Hematopoietic multipotent progenitor cell treated with erythropoietin and hydrocortisone succinate and interleukin-3 and kit ligand, for 6 days (in vitro differentiated cells): ENCODE measurements around the gene NADK2.
"Not testable (repeated sequence)": the region's sequence is repeated elsewhere in the genome, so short reads cannot be mapped to it uniquely, and the experiment has no call there.

Experiments
- DNase-seq: peaks from one replicate; pipeline ENCODE4 v3.0.0-alpha.2; 2015

NADK2 gene

DNA sequence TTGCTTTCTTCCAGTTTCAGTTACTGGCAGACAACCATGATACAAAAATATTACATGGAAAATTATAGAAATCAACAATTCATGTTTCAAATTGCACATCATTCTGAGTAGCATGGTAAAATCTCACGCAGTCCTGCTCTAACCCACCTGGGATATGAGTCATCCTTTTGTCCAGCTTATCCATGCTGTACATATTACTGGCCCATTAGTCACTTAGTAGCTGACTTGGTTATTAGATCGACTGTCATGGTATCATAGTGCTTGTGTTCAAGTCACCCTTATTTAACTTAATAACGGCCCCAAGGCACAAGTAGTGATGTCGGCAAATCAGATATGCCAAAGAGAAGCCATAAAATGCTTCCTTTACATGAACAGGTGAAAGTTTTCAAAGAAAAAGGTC lies 41.2 kb downstream of the NADK2 start:
- DNase-seq, result no peak

DNA sequence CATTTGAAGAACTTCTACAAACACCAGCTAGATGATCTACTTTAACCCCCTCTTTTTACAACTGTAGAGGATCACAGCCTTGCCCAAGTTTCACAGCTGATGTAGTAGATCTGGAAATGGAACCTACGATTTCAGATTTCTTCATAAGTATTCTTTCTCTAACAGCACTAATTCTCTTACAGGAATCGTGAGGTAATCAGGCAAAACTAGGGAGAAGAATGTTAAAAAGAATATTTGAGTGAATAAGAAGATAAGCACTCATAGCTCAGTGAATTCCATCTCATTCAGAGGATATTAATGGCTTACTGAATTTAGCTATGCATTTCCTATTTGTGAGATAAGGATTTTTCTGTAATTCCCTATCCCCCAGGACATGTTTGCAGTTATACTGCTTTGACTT lies 42.1 kb downstream of the NADK2 start:
- DNase-seq, result no peak

DNA sequence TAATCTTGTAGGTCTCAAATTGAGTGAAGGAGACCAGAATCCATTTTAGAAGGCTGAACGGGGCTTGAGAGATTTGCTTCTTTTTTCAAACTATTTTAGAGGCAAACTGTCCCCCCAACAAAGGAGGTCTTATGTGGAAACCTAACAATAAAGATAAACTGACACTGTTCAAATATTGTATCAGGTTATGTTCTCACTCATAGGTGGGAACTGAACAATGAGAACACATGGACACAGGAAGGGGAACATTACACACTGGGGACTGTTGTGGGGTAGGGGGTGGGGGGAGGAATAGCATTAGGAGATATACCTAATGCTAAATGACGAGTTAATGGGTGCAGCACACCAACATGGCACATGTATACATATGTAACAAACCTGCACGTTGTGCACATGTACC lies 42.9 kb downstream of the NADK2 start:
- DNase-seq, result not testable (repeated sequence)

DNA sequence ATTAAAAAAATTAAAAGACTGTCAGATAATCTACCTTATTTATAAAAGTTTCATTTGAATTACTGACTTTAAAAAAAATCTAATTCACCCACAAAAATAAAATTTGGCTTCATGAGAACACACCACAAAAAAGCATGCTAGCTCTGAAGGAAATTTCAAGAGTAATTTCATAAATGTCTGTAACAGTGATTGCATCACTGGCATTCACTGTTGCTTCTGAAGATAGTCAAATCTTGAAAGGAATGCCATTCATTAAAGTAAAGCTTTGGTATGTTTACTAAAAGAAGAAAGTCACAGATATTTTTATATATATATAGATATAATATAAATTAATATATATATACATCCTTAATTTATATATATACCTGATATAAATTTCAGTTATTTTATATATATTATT lies 43.4 kb downstream of the NADK2 start:
- DNase-seq, result no peak

DNA sequence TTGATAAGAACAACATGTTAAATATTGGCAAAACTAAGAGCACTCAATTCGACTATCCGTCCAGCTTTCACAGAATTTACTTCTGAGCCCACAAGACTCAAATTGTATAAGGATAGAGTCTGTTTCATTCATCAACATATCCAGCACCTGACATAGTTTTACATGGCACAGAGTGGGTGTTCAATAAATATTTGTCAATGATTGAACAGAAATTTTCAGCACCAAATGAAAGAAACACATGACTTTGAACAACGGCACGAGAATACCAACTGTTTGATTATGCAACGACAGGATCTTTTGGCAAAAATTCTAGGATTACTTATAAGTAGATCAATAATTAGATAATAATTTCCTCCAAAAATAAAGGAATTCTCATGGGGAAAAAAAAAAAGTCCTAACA lies 48.0 kb downstream of the NADK2 start:
- no peak for DNase-seq

DNA sequence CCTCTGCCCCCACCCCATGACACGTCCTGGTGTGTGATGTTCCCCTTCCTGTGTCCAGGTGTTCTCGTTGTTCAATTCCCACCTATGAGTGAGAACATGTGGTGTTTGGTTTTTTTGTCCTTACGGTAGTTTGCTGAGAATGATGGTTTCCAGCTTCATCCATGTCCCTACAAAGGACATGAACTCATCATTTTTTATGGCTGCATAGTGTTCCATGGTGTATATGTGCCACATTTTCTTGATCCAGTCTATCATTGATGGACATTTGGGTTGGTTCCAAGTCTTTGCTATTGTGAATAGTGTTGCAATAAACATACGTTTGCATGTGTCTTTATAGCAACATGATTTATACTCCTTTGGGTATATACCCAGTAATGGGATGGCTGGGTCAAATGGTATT lies 57.3 kb downstream of the NADK2 start:
- DNase-seq, result not testable (repeated sequence)

DNA sequence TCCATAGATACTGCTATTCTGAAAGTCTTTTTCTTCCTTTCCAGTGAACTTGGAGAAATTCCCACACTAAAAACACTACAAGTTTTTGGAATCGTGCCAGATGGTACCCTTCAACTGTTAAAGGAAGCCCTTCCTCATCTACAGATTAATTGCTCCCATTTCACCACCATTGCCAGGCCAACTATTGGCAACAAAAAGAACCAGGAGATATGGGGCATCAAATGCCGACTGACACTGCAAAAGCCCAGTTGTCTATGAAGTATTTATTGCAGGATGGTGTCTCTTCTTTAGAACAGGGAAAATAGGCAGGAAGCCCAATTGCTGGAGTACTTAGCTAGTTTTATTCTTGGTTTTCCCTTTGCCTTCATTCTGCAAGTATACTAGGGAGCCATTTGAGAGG lies 60.0 kb downstream of the NADK2 start:
- no peak for DNase-seq

DNA sequence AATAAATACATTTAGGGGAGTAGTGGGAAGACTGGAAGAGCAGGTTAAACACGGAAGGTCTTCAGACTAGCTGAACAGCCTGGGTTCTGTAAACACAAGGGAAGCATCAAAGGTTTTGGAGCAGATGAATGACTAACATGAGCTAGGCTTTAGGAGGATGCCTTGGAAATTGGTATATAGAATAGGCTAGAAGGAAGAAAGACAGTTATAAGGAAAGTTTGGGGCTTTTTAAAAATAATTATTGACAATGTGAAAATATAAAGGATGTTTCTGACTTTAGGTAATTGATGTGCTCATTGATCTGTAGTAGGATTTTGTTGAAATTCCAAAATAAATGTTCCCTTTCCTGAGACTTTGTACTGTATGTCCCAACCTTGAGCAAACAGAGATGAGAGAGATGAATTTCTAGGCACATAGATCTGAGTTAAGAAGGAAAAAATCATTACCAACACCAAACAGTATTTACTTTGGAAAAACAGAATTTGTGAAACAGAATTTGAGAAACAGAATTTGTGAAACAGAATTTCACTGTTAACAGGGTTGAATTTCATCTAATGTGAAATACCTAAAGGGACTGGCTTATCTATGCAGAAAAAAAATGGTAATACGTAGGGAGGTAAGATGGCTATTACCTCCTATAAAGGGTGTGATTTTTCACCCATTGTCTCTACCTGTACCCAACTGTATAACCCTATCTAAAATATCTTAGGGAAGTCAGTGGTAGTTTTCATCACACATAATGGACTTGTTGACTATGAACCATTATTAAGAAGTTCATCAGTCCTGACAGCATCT lies 61.0 kb downstream of the NADK2 start:
- no peak for DNase-seq

DNA sequence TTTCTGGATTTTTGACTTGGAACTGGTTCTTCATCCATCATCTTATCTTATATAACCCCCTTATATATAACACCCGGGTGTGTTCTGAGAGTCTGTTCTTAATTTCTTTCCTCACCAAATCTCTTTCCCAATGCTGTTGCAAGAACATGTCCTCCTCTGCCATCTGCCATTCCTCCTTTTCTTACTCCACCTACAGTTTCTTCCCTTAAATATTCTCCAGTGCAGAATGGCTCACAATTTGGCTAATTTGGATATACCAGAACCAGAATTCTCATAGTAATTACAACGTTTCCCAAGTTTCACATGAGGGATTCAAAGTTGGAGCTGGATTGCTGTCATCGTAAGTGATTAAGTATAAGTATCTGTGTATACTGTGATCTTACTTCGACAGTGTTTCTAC lies 61.8 kb downstream of the NADK2 start:
- no peak for DNase-seq

DNA sequence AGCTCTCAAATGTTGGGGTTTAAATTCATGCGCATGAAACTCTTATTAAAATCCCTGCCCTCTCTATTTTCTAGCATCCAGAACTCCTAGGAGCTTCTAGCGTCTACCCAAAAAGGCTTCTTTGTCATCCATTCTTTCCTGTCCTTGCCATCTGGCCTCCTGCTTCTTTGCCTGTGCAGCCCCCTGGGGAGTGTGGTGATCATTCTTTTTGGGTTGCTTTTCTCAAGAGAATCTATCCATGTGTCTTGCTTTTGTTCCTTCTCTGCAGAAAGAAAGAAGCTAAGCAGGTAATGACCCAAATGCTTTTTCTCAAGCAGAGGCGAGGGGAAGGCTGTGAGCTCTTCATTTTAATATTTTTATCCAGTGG lies 63.2 kb downstream of the NADK2 start:
- no peak for DNase-seq

DNA sequence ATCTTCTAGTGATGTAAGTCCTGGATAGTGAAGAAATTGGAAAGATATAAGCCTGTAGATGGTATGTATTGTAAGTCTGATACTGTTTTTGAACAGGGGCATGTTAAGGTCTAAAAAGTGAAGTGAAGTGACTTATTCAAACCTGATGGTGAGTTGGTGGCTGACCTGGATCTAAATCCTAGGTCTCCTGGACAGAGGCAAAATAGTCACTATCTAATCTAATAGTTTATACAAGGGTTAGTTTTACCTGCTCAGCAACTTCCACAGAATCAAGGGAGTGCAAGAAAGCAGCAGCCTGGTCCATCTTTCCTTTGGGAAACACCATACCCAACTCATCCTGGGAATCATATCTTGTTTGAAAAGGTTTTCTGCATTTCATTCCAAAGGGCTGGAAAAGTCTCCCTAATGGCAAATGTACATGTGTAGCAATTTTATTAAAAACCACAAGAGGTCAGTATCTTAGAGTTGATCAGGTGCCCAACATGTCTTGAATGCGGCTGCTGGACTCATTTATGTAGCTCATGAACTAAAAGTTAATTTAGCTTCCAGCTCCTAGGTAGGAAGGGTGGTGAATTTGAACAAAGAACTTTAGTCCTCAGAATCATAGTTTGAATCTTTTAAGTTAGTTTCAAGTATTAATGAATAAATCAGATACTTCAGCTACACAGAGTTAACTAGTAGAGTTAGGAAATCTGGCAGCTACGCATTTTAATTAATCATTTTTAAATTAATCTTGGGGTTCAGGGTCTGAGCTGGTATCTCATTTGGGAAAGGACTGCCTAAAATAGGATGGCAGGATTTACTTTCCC lies 63.8 kb downstream of the NADK2 start:
- DNase-seq, result peak; percentile 63

DNA sequence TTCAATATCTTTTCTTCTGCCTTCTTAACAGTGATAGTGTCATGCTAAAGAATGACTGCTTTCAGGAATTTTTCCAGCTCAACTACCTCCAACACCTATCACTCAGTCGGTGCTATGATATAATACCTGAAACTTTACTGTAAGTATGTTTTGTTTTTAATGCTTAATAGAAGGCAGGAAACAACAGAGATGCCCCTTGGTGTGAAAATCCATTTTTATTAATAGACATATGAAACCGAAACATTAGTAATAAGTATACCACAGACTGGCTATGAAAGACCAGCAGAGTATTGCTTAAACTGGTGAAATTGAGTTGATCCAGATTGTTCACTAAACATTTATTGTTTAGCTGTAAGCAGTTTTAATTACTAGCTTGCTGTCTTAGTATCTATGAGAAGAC lies 64.6 kb downstream of the NADK2 start:
- no peak for DNase-seq

DNA sequence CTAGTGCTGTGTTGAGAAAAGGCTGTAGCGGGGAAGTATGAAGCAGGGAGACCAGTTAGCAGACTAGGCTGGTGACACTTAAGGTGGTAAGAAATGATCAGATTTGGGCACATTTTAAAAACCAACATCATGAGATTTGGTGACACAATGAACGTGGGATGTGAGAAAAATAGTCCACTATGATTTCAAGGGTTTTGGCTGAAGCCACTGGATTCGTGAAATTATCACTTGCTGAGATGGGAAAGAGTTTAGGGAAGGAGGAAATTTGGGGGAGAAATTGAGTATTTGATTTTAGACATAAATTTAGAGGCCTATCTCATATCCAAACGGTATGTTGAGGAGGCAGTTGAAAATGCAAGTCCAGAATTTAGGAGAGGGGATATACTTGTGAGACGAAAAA lies 66.7 kb downstream of the NADK2 start:
- no peak for DNase-seq

DNA sequence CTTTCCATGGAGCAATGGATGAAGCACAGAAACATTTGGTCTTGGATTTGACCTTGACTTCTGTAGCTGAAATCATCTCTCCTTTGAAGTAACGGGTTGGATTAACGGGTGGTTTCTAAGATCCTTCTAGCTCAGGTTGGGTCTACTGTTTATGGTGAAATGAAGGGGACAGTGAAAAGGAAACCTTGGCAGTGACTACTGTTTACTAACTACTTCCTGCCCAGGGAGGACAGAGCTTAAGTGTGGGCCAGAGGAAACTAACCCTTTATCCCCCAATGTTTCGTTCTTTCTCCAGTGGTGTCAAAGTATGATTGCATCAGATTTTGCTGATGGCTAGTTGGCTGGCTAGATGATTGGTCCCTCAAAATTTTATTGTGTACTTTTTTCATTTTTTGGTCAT lies 67.6 kb downstream of the NADK2 start:
- DNase-seq, result no peak

DNA sequence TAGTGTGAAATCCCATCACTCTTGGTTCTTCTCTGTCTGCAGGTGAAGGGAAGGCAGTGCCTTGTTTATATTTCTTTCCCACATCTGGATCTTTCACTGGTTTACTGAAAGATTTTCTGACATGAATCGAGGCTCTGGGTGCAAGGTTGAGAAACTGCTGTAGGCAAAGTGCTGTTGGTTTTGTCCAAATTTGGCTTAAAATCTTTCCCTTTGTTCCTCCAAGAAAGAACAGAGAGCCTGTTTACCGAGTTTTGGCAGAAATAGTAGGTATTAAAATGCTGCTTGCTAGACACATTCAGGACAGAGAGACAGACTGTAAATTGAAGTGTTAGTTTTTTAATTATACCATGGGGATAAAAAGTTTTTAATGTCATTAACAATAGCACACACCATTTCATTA lies 68.3 kb downstream of the NADK2 start:
- no peak for DNase-seq

DNA sequence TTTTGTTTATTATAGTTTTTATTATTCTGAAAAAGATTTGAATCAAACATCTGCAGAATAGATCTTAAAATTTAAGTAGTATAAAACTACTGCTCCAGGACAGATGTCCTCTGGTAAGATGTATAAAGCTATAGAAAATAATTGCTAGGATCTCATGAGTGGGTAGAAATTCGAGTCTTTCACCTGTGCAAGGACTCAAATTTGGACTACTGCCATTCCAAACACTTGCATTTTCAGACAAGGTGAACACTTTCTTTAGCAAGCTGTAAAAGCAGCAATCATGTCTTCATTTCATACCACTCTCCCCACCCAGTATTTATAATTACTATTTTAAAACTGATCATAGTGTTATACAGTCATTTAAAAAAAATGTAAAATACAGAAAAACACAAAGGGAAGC lies 69.1 kb downstream of the NADK2 start:
- no peak for DNase-seq

DNA sequence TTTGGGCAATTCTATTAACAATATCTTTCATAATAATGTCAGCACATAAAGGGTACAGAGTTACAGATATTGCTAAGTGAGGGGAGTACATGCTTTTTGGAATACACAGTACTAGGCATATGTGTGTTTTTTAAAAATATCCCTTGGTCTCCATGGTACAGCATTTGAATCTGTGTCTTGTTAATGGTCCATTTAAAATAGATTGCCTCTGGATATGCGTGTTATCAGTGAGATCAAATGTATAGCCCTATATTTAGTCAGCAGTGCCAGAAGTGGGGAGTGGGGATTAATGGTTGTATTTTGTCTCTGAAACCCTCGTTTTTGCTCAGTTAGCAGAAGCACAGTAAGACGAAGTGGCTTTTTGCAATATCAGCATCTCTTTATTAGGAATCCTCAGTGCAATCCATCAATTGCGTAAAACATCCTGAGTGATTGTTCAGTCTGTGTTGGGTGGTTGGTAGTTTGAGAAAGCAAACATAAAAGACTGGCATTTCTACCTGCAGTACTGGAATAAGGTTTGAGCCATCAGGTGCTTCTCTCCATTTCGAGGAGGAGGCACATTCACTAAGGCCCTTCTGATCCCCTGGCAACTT lies 70.8 kb downstream of the NADK2 start:
- no peak for DNase-seq

DNA sequence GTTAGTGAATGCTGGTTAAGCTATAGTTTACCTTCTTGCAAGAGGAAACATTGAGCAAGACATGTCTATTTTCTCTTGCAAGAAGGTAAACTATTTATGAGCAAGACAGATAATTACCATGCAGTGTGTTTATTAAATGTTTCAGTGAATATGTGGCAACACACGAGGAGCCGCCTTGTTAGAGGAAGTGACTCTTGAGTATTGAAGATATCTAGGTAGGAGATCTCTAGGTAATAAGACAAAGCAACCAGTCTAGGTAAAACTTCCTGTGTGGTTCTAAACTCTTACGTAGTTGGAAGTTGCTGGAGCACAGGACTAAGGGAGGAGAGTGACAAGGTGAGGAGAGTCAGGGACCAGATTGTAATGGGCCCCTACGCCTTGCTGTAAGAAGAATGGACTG lies 73.0 kb downstream of the NADK2 start:
- DNase-seq, result peak; percentile 26

DNA sequence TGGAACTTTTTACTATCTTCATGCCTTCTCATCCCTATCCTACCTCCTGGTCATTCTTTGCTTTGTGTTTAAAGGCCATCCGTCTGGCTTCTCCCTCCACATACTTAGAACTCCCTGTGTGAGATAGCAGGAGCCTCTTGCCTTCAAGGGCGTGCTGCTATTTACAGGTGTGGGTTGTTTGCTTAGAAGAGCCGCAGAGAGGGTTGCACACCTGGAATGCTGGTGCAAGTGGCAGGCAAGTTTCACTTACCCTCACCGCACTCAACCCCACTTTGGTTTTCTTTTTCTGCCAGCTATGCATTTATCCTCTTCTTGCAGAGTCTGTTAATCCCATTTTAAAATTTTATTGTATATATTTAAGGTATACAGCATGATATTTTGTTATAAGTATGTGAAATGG lies 77.3 kb downstream of the NADK2 start:
- DNase-seq, result no peak

DNA sequence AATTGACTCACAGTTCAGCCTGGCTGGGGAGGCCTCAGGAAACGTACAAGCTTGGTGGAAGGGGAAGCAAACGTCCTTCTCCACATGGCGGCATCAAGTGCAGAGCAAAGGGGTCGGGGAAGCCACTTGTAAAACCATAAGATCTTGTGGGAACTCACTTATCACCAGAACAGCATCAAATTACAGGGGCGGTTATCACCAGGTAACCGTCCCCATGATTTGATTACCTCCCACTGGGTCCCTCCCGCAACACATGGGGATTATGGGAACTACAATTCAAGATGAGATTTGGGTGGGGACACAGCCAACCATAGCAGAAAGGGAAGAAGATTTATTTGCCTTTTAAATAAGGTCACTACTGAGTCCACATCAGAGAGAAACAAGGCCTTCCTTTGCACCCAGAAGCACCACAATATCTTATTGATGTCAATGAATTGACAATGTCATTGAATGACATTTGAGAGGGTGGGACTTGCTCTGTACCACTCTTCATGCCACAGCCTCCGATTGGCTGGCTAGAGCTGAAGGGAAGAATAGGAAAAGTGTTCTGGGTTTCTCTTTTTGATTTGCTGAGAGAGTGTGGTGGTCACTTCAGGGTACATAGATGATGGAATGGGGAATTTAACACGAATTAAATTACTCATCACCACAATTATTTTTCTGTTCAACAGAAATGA lies 78.8 kb downstream of the NADK2 start:
- DNase-seq, result no peak

DNA sequence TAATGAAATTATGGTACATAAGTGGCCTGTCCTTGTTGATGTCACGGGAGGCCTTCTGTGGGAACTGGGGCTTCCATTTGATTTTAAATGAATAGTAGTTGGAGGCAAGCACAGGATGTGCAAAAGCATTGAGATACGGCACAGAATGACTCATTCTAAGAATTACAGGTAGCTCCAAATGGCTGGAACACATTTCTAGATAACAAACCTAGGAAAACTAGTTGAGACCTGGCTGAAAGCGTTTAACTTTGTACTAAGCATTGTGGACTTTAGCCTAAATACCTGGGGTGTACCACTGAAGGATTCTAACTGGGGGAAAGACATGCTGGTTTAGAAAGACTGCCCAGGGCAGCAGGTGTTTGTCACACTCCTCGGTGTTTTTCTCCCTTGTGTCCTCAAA lies 80.4 kb downstream of the NADK2 start:
- no peak for DNase-seq

DNA sequence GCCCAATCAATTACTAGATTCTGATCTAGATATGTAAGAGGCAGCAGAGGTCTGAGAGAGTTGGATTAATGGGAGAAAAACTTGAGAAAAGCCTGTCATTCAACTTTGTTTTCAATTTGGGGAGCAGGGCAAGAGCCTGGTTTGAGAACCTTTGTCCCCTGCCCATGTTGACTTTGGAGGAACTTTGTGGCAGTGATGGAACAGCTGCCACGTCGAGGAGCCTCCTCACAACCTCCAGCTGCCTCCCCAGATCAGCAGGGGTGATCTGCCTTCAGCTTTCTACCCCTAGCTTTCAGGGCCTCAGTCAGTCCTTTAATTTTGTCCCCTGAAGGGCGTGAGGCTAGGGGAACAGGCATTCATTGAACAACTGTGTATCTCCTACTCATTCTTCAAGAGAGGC lies 81.1 kb downstream of the NADK2 start:
- DNase-seq, result no peak

DNA sequence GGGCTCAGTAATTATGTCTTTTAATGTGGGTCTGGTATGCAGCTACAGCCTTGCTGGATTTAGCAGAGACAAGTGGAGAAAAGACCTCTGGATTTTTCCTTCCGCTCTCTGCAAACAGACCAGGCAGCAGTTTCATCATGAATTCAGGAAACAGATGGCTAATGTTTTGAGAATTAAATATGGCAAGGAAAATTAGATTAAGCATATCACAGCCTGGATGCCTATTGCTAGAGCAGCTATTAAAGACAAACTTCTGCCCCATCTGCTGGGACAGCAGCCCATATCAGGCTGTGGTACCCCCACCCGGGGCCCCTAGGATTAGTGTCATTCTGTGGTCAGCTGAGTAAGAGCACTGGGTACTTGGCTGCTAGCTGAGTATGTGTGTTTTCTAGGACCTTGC lies 83.6 kb downstream of the NADK2 start:
- DNase-seq, result peak; percentile 20

DNA sequence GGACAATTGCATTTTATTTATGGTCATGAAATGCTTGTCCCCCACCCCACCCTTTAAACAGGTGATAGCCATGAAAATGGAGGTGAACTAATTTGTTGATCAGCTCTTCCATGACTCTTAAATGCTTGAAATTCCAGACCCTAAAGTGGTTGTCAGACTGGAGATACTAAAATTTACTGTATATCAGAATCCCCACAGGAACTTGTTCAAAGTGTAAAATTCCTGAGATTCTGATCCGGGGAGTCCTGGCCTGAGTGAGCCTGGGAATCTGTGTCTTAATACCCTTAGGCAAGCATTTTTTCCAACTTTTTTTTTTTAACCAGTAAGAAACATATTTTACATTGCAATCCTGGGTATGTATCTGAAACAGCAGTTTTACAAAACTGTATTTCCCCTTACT lies 85.1 kb downstream of the NADK2 start:
- no peak for DNase-seq
